ENCODE measurements around the gene AFAP1.

DNA sequence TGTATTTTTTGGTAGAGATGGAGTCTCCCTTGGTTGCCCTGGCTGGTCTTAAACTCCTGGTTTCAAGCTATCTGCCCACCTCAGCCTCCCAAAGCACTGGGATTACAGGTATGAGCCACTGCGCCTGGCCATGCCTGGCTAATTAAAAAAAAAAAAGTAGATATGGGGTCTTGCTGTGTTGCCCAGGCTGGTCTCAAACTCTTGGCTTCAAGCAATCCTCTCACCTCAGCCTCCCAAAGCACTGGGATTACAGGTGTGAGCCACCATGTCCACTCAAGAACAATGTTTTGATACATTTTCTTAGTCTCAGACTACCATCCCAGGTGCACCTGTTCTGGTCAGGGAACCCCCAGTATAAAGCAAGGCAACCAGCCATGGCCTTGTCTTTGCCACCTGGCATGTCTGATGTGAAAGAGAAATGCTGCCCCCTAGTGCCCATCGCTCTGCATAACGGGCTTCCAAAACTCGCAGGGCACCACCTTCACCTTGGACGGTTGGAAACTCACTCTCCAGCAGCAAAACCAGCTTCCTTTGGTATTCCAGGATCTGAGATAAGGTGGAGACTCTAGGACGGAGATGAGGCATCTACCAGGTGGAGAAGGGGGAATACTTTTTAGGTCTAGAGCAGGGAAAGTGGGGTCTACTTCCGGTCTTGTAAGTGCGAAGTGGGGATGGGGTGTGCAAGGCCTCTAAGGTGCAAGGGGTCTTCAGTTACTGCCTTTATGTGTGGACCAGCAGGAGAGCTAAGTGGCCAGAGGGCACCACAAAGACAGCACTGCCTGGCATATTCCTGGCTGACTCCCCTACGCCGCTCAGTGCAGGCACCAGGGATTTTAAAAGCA lies 47.7 kb upstream of the AFAP1 start:
- TF ChIP-seq, protein P1, sequence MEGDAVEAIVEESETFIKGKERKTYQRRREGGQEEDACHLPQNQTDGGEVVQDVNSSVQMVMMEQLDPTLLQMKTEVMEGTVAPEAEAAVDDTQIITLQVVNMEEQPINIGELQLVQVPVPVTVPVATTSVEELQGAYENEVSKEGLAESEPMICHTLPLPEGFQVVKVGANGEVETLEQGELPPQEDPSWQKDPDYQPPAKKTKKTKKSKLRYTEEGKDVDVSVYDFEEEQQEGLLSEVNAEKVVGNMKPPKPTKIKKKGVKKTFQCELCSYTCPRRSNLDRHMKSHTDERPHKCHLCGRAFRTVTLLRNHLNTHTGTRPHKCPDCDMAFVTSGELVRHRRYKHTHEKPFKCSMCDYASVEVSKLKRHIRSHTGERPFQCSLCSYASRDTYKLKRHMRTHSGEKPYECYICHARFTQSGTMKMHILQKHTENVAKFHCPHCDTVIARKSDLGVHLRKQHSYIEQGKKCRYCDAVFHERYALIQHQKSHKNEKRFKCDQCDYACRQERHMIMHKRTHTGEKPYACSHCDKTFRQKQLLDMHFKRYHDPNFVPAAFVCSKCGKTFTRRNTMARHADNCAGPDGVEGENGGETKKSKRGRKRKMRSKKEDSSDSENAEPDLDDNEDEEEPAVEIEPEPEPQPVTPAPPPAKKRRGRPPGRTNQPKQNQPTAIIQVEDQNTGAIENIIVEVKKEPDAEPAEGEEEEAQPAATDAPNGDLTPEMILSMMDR (conservative IDR thresholded peaks at IDR 0.05; ENCODE audit: low read depth, low read length): peak; percentile 95
- TF ChIP-seq POLR2A (IDR thresholded peaks at IDR 0.05; ENCODE audit: low read depth, low read length) (0 out of 2 replicates have a peak, but pooled peaks have one; percentile 38), RFX5 (IDR thresholded peaks at IDR 0.05; ENCODE audit: low read depth, low read length) (no peak), CHD1 (IDR thresholded peaks at IDR 0.05; ENCODE audit: low read depth, low read length) (no peak), FOS (IDR thresholded peaks at IDR 0.05; ENCODE audit: low read depth, low read length) (no peak), SMC3 (IDR thresholded peaks at IDR 0.05; ENCODE audit: low read depth, low read length) (peak; percentile 89), RAD21 (IDR thresholded peaks at IDR 0.05; ENCODE audit: low read length) (peak; percentile 97), CEBPB (IDR thresholded peaks at IDR 0.05; ENCODE audit: low read depth, low read length) (no peak), BHLHE40 (IDR thresholded peaks at IDR 0.05; ENCODE audit: low read depth, low read length) (no peak), RCOR1 (IDR thresholded peaks at IDR 0.05; ENCODE audit: insufficient replicate concordance, low read length) (peak; percentile 96)
- TF ChIP-seq, protein P2, sequence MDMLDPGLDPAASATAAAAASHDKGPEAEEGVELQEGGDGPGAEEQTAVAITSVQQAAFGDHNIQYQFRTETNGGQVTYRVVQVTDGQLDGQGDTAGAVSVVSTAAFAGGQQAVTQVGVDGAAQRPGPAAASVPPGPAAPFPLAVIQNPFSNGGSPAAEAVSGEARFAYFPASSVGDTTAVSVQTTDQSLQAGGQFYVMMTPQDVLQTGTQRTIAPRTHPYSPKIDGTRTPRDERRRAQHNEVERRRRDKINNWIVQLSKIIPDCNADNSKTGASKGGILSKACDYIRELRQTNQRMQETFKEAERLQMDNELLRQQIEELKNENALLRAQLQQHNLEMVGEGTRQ (IDR thresholded peaks at IDR 0.05; ENCODE audit: low read depth, low read length): no peak
- TF ChIP-seq, protein P3, sequence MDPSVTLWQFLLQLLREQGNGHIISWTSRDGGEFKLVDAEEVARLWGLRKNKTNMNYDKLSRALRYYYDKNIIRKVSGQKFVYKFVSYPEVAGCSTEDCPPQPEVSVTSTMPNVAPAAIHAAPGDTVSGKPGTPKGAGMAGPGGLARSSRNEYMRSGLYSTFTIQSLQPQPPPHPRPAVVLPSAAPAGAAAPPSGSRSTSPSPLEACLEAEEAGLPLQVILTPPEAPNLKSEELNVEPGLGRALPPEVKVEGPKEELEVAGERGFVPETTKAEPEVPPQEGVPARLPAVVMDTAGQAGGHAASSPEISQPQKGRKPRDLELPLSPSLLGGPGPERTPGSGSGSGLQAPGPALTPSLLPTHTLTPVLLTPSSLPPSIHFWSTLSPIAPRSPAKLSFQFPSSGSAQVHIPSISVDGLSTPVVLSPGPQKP (IDR thresholded peaks at IDR 0.05; ENCODE audit: borderline replicate concordance, low read depth, low read length): no peak

All from IMR-90 (cell line).